Measurements from ENCODE around the gene GBP3.
"Not testable (repeated sequence)": the region's sequence is repeated elsewhere in the genome, so short reads cannot be mapped to it uniquely, and the experiment has no call there.

GRCh38 chr1:89029051-89029450 lies 6.4 kb upstream of the GBP3 start:
- TF ChIP-seq CTCF (conservative IDR thresholded peaks at IDR 0.05; ENCODE audit: low read depth in 2 of 2); POLR2AphosphoS5 (IDR thresholded peaks at IDR 0.05; ENCODE audit: low read depth); EZH2phosphoT487 (IDR thresholded peaks at IDR 0.05; ENCODE audit: unreplicated experiment); CREB1 (CRISPR knock-in tag; IDR thresholded peaks at IDR 0.05; ENCODE audit: low read depth); REST (IDR thresholded peaks at IDR 0.05; ENCODE audit: unreplicated experiment); EZH2 (IDR thresholded peaks at IDR 0.05; ENCODE audit: low read depth, unreplicated experiment); NANOG (IDR thresholded peaks at IDR 0.05; ENCODE audit: borderline replicate concordance): not testable (repeated sequence)
